Endothelial cell (in vitro differentiated cells): Measurements from ENCODE around the gene C11orf68. TPM values are rescaled to one million over a fixed set of nuclear protein-coding genes. Genes with fewer than 3 reads are reported as not detected.

Experiments
- DNase-seq: peaks from one replicate; pipeline ENCODE4 v3.0.0; 2021; ENCODE audit warnings: low spot score
- H3K27ac Mint-ChIP-seq: one replicate; pipeline ENCODE4 v1.8.0; 2021; ENCODE audit warnings: mixed read lengths, inconsistent platforms; ENCODE audit not compliant: unreplicated experiment
- H3K27me3 Mint-ChIP-seq: one replicate; pipeline ENCODE4 v1.8.0; 2021; ENCODE audit warnings: mild to moderate bottlenecking, moderate library complexity, mixed read lengths, inconsistent platforms; ENCODE audit not compliant: unreplicated experiment
- H3K36me3 Mint-ChIP-seq: one replicate; pipeline ENCODE4 v1.8.0; 2021; ENCODE audit warnings: mild to moderate bottlenecking, low read depth, mixed read lengths, inconsistent platforms; ENCODE audit not compliant: unreplicated experiment
- H3K4me1 Mint-ChIP-seq: one replicate; pipeline ENCODE4 v1.8.0; 2021; ENCODE audit warnings: mild to moderate bottlenecking, mixed read lengths, inconsistent platforms; ENCODE audit not compliant: unreplicated experiment
- H3K4me3 Mint-ChIP-seq: one replicate; pipeline ENCODE4 v1.8.0; 2021; ENCODE audit warnings: mild to moderate bottlenecking, mixed read lengths, inconsistent platforms; ENCODE audit not compliant: unreplicated experiment
- H3K9me3 Mint-ChIP-seq: one replicate; pipeline ENCODE4 v1.8.0; 2021; ENCODE audit warnings: mixed read lengths, inconsistent platforms; ENCODE audit not compliant: unreplicated experiment
- total RNA-seq: library from RNA; stranded (reverse); fragmentation: NEBNext Ultra II Directional; extraction: Animal tissue kit (Norgen Biotek cat#: 25700); gene quantifications from one replicate; pipeline ENCODE4 v1.2.1, GENCODE V29; 2021; ENCODE audit not compliant: unreplicated experiment
- TF ChIP-seq, protein P1 (sequence below): fragments of 200-600 bp; sonication (generic); IDR thresholded peaks from one replicate; pipeline ENCODE4 v1.5.0; 2021; ENCODE audit warnings: antibody characterized with exemption; ENCODE audit not compliant: unreplicated experiment

Gene C11orf68
- total RNA-seq, 1 donor from 2014 or later = 31.1 TPM

DNA sequence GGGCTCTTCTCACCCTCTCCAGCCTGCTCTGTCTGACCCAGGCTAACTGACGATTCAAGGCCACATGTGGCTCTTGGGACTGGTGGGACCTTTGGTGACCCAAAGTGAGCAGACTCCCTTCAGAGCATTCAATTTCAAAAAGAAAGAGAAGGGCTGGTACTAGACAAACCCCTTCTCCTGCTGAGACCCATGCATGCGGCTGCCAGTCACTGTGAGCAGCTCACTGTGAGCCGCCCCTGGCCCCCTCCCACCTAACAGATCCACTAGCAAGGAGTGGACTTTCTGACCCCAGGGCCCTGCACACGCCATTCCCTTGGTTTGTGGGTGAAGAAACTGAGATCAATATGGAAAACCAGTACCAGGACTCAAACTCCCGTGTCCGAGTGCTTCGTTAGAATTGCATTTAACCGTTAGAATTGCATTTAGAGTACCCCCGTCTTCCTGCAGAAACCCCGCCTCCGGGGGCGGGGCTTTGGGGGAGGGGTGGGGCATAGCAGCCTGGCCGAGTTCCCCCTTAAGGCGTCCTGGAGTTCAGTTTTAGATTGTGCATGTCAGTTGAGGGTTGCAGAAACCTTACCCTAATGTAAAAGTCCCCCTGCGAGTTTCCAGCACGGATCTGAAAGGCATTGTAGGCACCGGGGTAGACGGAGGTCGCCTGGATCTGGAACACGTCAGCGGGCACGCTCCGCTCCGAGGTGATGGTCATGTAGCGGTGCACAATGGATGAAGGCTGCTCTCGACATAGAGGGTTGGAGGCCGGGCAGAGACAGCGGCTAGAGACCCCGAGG is 51.4 kb downstream of the C11orf68 start:
- no peaks in the 10 kb centered on the region for H3K9me3 Mint-ChIP-seq
- peaks cover 43% of the 10 kb centered on the region for H3K4me1 Mint-ChIP-seq
- peak overlapping the region; percentile 84 for H3K27ac Mint-ChIP-seq
- H3K36me3 Mint-ChIP-seq = peaks cover 28% of the 10 kb centered on the region
- no peak for DNase-seq
- H3K4me3 Mint-ChIP-seq = peak overlapping the region; percentile 79
- TF ChIP-seq, protein P1, sequence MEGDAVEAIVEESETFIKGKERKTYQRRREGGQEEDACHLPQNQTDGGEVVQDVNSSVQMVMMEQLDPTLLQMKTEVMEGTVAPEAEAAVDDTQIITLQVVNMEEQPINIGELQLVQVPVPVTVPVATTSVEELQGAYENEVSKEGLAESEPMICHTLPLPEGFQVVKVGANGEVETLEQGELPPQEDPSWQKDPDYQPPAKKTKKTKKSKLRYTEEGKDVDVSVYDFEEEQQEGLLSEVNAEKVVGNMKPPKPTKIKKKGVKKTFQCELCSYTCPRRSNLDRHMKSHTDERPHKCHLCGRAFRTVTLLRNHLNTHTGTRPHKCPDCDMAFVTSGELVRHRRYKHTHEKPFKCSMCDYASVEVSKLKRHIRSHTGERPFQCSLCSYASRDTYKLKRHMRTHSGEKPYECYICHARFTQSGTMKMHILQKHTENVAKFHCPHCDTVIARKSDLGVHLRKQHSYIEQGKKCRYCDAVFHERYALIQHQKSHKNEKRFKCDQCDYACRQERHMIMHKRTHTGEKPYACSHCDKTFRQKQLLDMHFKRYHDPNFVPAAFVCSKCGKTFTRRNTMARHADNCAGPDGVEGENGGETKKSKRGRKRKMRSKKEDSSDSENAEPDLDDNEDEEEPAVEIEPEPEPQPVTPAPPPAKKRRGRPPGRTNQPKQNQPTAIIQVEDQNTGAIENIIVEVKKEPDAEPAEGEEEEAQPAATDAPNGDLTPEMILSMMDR = no peak
- peaks cover 24% of the 10 kb centered on the region for H3K27me3 Mint-ChIP-seq

Other genes starting within 250 kb of the C11orf68 start
- 28.2 TPM for gene KAT5, start 206.8 kb downstream of the C11orf68 start, total RNA-seq
- gene RNASEH2C, start 198.3 kb downstream of the C11orf68 start, total RNA-seq = 38.6 TPM
- gene AP5B1, start 138.1 kb downstream of the C11orf68 start, total RNA-seq = 3.4 TPM
- gene OVOL1, start 132.0 kb downstream of the C11orf68 start, total RNA-seq = not detected
- 1.2 TPM for gene SNX32, start 85.1 kb downstream of the C11orf68 start, total RNA-seq
- gene CFL1, start 60.9 kb downstream of the C11orf68 start, total RNA-seq = 1,740 TPM
- 73.8 TPM for gene MUS81, start 58.6 kb downstream of the C11orf68 start, total RNA-seq
- gene EFEMP2, start 46.3 kb downstream of the C11orf68 start, total RNA-seq = 248 TPM
- not detected for gene CTSW, start 39.2 kb downstream of the C11orf68 start, total RNA-seq
- 75.6 TPM for gene FIBP, start 30.6 kb downstream of the C11orf68 start, total RNA-seq
- 90.7 TPM for gene CCDC85B, start 28.4 kb downstream of the C11orf68 start, total RNA-seq
- gene FOSL1, start 18.7 kb downstream of the C11orf68 start, total RNA-seq = 1.3 TPM
- gene DRAP1, start 364 bp upstream of the C11orf68 start, total RNA-seq = 79.6 TPM
- gene TSGA10IP, start 26.4 kb upstream of the C11orf68 start, total RNA-seq = not detected
- gene SART1, start 42.7 kb upstream of the C11orf68 start, total RNA-seq = 46.5 TPM
- 34.9 TPM for gene EIF1AD, start 83.1 kb upstream of the C11orf68 start, total RNA-seq
- 163 TPM for gene BANF1, start 83.4 kb upstream of the C11orf68 start, total RNA-seq
- not detected for gene CST6, start 92.9 kb upstream of the C11orf68 start, total RNA-seq
- gene CATSPER1, start 107.4 kb upstream of the C11orf68 start, total RNA-seq = not detected
- gene GAL3ST3, start 130.1 kb upstream of the C11orf68 start, total RNA-seq = 0.87 TPM
- 174 TPM for gene SF3B2, start 133.3 kb upstream of the C11orf68 start, total RNA-seq
- 114 TPM for gene PACS1, start 151.2 kb upstream of the C11orf68 start, total RNA-seq